ENCODE data around the gene BMPER. TPM values are rescaled to one million over a fixed set of nuclear protein-coding genes. Genes with fewer than 3 reads are reported as not detected.

Gene BMPER
- total and polyA plus RNA-seq, 2 experiments from 2014 or later, result 4.5 to 6.3 TPM

DNA sequence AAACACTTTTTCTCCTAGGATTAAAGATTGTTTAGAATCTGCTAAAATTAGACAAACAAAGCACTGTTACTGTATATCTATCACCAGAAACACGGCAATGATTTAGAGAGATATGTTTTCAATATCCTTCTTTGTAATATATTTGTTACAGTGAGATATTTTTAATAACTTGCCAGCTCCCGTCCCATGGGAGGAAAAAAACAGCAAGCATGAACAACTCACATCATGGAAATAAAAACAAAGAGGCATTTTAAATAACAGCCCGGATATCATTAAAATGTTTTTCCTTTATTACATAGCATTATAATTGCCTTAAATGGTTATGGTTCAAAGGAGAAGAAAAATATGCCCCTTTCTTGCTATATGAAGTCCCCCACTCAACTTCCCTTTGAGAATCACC, 272.1 kb downstream of the BMPER start:
- Histone ChIP-seq H3K4me2 (no peak overlapping the region), H4K20me1 (ENCODE audit: insufficient read depth, poor library complexity, severe bottlenecking) (no peaks in the 10 kb centered on the region), H3K27ac (no peak overlapping the region), H3K4me3 (no peak overlapping the region), H3K27me3 (no peaks in the 10 kb centered on the region), H2AFZ (no peak overlapping the region), H3K4me1 (ENCODE audit: insufficient read depth) (no peaks in the 10 kb centered on the region), H3K9me3 (ENCODE audit: low read depth) (no peaks in the 10 kb centered on the region), H3K9me2 (replicated peaks; ENCODE audit: insufficient read depth) (no peaks in the 10 kb centered on the region), H3K36me3 (replicated peaks; ENCODE audit: insufficient read depth, low read depth) (no peaks in the 10 kb centered on the region), H3K79me2 (no peaks in the 10 kb centered on the region)
- no peak for TF ChIP-seq EZH2phosphoT487 (IDR thresholded peaks at IDR 0.05; ENCODE audit: low read depth, severe bottlenecking, unreplicated experiment)
- TF ChIP-seq, protein P1, sequence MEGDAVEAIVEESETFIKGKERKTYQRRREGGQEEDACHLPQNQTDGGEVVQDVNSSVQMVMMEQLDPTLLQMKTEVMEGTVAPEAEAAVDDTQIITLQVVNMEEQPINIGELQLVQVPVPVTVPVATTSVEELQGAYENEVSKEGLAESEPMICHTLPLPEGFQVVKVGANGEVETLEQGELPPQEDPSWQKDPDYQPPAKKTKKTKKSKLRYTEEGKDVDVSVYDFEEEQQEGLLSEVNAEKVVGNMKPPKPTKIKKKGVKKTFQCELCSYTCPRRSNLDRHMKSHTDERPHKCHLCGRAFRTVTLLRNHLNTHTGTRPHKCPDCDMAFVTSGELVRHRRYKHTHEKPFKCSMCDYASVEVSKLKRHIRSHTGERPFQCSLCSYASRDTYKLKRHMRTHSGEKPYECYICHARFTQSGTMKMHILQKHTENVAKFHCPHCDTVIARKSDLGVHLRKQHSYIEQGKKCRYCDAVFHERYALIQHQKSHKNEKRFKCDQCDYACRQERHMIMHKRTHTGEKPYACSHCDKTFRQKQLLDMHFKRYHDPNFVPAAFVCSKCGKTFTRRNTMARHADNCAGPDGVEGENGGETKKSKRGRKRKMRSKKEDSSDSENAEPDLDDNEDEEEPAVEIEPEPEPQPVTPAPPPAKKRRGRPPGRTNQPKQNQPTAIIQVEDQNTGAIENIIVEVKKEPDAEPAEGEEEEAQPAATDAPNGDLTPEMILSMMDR (IDR thresholded peaks at IDR 0.05; ENCODE audit: poor library complexity), result no peak
- 83% methylated on average over 3 of the region's 3 CpGs for WGBS (ENCODE audit: low lambda C conversion rate, missing lambda C conversion rate)
- DNase-seq (ENCODE audit: low spot score), result no peak

DNA sequence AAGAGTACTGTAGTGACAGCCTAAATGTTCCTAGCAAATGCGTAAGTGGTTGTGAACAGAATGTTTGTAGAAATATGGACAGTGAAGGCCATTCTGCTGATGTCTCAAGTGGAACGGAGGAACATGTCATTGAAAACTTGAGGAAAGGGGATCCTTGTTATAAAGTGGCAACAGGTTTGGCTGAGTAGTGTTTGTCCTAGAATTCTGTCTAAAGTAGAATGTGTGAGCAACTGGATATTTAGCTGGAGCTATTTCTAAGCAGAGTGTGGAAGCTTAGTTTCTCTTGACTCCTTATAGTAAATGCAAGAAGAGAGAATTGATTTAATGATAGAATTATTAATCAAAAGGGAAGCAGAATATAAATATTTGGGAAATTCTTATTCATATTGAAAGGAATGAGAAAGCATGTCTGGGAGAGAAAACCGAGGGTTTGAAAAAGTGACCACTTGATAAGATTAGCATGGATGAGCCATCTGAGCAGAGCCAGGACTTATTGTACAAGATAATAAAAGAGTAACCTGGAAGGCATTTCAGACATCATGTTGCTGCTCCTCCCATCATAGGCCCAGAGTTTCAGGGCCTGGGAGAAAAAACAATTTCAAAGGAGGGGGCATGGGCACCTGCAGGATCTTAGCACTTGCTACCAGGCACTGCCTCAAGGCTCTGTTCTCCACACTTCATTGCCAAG, 276.1 kb downstream of the BMPER start:
- 88% methylated on average over 3 of the region's 3 CpGs for WGBS (ENCODE audit: low lambda C conversion rate, missing lambda C conversion rate)
- Histone ChIP-seq H3K4me2 (no peak overlapping the region), H3K4me3 (no peak overlapping the region), H4K20me1 (ENCODE audit: insufficient read depth, poor library complexity, severe bottlenecking) (no peaks in the 10 kb centered on the region), H3K27ac (no peak overlapping the region), H3K36me3 (replicated peaks; ENCODE audit: insufficient read depth, low read depth) (no peaks in the 10 kb centered on the region), H2AFZ (no peak overlapping the region), H3K4me1 (ENCODE audit: insufficient read depth) (no peaks in the 10 kb centered on the region), H3K79me2 (no peaks in the 10 kb centered on the region), H3K9me3 (ENCODE audit: low read depth) (no peaks in the 10 kb centered on the region), H3K27me3 (no peaks in the 10 kb centered on the region), H3K9me2 (replicated peaks; ENCODE audit: insufficient read depth) (no peaks in the 10 kb centered on the region)
- TF ChIP-seq EZH2phosphoT487 (IDR thresholded peaks at IDR 0.05; ENCODE audit: low read depth, severe bottlenecking, unreplicated experiment), result no peak
- TF ChIP-seq EZH2 (IDR thresholded peaks at IDR 0.05; ENCODE audit: borderline replicate concordance), result no peak
- DNase-seq (ENCODE audit: low spot score), result no peak

DNA sequence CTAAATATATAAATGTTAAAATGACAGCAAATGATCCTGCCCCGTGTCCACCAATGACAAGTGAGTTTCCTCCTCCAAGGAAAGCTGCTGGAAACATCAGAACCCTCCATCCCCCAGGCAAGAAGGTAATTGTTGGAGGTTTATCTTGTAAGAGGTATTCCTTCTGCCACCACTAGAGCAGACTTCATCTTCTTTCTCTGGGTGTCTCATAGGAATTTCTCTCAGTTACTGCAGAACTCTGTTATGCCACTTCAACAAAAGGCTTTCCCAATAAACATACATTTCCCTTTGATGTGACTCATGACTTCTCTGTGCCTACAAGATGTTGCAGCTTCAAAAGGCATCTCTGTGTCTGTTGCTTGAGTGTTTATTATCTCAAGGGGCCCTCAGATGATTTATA, 279.1 kb downstream of the BMPER start:
- no peaks in the 10 kb centered on the region for H4K20me1 ChIP-seq (ENCODE audit: insufficient read depth, poor library complexity, severe bottlenecking)
- no peak for DNase-seq (ENCODE audit: low spot score)
- no peak overlapping the region for H3K27ac ChIP-seq
- TF ChIP-seq, protein P1 (IDR thresholded peaks at IDR 0.05; ENCODE audit: poor library complexity), result no peak
- TF ChIP-seq EZH2phosphoT487 (IDR thresholded peaks at IDR 0.05; ENCODE audit: low read depth, severe bottlenecking, unreplicated experiment), result no peak
- TF ChIP-seq EZH2 (IDR thresholded peaks at IDR 0.05; ENCODE audit: borderline replicate concordance), result no peak
- H3K27me3 ChIP-seq, result no peaks in the 10 kb centered on the region
- H3K4me1 ChIP-seq (ENCODE audit: insufficient read depth), result no peaks in the 10 kb centered on the region
- no peak overlapping the region for H3K4me3 ChIP-seq
- no peaks in the 10 kb centered on the region for H3K36me3 ChIP-seq (replicated peaks; ENCODE audit: insufficient read depth, low read depth)
- H3K79me2 ChIP-seq, result no peaks in the 10 kb centered on the region
- H3K4me2 ChIP-seq, result no peak overlapping the region
- no peaks in the 10 kb centered on the region for H3K9me3 ChIP-seq (ENCODE audit: low read depth)
- WGBS (ENCODE audit: low lambda C conversion rate, missing lambda C conversion rate), result 68% methylated on average over 1 of the region's 1 CpG
- no peaks in the 10 kb centered on the region for H3K9me2 ChIP-seq (replicated peaks; ENCODE audit: insufficient read depth)
- no peak overlapping the region for H2AFZ ChIP-seq

DNA sequence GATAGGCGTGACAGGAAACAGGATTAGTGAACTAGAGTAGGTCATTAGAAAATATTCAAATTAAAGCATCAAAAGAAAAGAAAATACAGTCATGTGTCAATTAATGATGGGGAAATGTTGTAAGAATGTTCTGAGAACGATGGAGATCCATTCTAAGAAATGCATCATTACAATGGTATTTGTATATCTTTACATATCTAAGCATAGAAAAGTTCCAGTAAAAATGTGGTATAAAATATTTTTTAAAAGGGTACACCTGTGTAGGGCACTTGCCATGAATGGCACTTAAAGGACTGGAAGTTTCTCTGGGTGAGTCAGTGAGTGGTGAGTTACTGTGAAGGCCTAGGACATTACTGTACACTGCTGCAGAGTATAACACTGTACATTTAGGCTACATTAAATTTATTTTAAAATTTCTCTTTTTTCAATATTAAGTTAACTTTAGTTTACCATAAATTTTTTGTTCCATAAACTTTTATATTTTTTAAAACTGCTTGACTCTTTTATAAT, 282.5 kb downstream of the BMPER start:
- no peaks in the 10 kb centered on the region for H3K27me3 ChIP-seq
- TF ChIP-seq EZH2 (IDR thresholded peaks at IDR 0.05; ENCODE audit: borderline replicate concordance), result no peak
- no peak for TF ChIP-seq EZH2phosphoT487 (IDR thresholded peaks at IDR 0.05; ENCODE audit: low read depth, severe bottlenecking, unreplicated experiment)
- TF ChIP-seq, protein P1 (IDR thresholded peaks at IDR 0.05; ENCODE audit: poor library complexity), result no peak
- H3K27ac ChIP-seq, result no peak overlapping the region
- no peaks in the 10 kb centered on the region for H3K4me1 ChIP-seq (ENCODE audit: insufficient read depth)
- no peaks in the 10 kb centered on the region for H3K9me2 ChIP-seq (replicated peaks; ENCODE audit: insufficient read depth)
- DNase-seq (ENCODE audit: low spot score), result no peak
- no peak overlapping the region for H2AFZ ChIP-seq
- H3K4me3 ChIP-seq, result no peak overlapping the region
- WGBS (ENCODE audit: low lambda C conversion rate, missing lambda C conversion rate), result 94% methylated on average over 2 of the region's 2 CpGs
- H3K36me3 ChIP-seq (replicated peaks; ENCODE audit: insufficient read depth, low read depth), result no peaks in the 10 kb centered on the region
- H4K20me1 ChIP-seq (ENCODE audit: insufficient read depth, poor library complexity, severe bottlenecking), result no peaks in the 10 kb centered on the region
- no peaks in the 10 kb centered on the region for H3K9me3 ChIP-seq (ENCODE audit: low read depth)
- no peak overlapping the region for H3K4me2 ChIP-seq
- no peaks in the 10 kb centered on the region for H3K79me2 ChIP-seq
